NCI-H1694 (cell line): ENCODE data around the gene C1GALT1.

ENCODE experiments used
- DNase-seq: peaks from one replicate; lab custom pipeline; 2025; lab: John Stamatoyannopoulos, UW

The C1GALT1 gene

DNA sequence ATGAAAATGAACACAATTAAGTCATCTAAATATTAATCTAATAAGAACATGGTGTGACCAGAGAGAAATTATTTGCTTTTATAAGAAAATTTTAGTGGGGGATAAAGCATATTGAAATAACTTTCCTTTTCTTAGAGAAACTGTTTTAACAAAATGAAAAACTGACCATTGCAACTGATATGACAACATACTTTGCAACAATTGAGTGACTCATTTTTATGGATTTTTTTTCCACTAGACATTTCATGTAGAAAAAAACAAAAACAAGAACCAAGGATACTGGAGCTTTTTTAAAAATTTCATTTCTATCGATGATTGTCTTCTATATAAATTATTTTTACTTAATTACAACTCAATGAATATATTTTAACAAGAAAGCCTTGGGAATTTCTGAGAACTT is 90.0 kb downstream of the C1GALT1 start:
- no peak for DNase-seq

DNA sequence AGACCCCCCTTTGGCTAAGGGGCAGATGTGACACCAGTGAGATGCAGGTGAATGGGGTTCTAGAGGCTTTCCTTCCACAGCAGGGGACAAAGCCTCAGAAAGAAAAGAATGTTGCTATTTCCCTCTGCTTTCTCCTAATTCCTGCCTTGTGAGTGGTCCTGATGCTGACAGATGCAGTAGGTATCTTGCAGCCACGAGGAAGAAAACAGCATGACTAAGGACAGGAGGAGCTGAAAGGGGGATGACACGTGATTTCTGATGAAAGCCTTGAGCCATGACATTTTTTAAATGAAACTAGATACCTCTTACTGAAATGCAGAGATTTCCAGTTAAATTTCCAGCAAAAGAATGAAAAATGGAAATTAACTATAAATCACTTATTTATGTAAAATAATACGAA is 92.4 kb downstream of the C1GALT1 start:
- DNase-seq: no peak

DNA sequence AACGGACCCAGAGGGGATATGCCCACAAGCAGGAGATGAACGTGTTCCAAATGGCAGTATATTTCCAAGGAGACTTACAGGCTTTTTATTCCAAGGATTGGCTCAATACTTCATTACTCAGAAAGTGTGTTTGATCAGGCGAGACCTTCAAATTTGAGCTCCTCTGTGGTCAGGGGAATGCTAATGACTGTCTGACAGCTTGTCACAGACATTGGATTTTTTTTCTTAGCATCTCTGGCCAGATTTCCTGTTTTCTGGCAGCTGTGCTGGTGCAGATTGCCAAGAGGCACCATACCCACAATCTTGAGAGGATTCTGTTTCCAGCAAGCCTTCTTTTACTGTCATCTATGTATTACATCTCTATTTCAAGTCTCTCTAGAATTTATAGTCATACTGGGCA is 93.8 kb downstream of the C1GALT1 start:
- no peak for DNase-seq

DNA sequence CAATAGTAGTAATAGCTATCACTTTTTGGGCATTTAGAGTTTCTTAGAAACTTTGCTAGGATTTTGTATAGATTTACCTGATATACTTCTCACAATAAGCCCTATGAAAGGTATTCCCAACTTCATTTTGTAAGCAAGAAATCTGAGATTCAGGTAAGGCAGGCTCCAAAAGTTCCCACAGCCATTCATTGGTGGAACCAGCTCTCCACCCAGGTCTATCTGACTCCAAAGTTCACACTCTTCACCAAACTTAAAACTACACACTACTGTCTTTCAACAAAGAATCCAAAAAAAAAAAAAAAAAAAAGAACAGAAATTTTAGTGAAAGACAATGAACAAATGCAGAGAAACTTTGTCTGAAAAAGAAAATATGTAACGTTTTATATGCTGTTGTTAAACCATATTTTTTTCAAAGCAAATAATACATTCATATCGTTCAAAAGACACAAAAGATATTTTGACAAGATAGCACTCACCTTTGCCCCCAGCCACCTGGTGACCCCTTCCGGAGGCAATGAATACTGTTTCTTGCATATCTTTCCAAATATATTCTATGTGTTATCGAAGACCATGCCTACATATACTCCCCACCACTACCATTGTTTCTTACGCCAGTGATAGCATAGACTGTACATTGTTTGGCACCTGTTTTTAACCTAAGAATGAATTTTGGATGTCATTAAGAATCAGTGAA is 108.2 kb downstream of the C1GALT1 start:
- DNase-seq: no peak

DNA sequence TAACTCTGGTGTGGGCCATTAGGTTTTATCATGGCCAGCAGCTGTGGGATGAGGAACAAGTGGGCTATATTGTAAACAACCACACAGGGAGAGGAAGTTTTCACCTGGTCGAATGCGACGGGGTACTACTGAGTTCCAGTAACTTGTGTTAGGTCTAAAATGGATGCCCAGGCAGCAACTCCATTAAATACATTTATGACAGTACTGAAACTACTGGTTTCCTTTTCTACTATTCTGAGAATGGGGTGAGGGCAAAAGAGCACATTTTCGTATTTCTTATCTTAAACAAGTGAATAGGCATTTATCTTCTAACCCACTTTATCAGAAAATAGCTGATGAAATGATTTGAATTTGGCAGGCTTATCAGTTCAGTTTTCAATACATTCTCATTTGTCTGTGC is 109.7 kb downstream of the C1GALT1 start:
- no peak for DNase-seq

DNA sequence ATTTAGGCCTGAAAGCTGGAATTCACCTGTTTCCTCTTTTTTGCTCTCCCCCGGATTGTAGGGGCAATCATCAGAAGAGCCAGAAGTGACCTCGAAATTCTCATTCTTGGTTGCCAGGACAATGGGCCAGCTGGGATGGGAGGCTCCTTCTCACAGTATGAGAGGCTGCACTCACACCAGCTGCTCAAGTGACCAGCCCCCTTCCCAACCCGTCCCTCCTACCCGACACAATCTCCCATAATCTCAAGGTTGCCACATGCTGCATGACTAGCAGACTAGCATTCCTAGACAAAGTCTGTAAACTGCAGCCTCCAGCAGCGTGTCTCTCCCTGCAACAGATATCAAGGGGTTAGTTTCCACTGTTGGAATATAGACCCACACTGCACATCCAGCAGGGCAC is 110.3 kb downstream of the C1GALT1 start:
- DNase-seq: no peak

DNA sequence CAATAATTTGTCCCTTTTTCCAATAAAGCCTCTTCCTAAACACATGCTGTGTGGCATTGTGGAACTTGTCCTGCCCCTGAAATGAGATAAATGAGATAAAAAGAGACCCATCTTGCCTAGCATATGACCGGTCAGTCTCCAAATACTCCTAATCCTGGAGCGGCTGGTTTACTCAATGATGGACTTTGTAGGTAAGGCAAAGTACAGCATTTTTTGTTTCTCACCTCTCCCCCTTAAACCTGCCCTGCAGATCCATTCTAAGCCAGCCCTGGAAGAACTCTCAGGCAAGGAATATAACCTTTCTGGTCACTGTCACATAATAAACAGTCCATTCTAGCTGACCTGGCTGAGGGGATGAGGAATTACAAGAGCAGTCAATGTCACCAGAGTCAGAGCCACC is 110.7 kb downstream of the C1GALT1 start:
- DNase-seq: no peak

DNA sequence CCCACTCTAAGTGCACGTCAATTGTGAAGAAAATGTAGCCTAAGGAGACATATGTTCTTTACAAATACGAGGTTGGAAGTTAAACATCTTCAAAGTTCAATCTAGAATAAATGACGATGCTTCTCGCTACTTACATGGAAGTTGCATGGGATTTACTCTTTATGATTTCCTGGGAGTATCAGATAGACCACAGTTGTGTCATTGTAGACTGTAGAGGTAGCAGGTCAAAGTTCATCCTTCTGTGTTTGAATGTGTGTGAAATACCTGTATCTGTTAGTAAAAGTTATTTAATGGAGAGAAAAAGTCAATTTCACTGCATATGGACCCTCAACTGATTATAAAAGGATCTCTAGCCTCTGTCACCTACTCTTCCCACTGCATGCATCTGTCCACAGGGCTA is 112.6 kb downstream of the C1GALT1 start:
- no peak for DNase-seq
